IgD-negative memory B cell (primary cell): Measurements from ENCODE around the gene SLC22A4. TPM values are rescaled to one million over a fixed set of nuclear protein-coding genes. Genes with fewer than 3 reads are reported as not detected.

ENCODE experiments used
- H3K27ac Mint-ChIP-seq, 3 donors: one replicate each; pipeline ENCODE4 v1.8.0; 2020 to 2022; ENCODE audit warnings: mild to moderate bottlenecking in 3 of 3, mixed read lengths in 3 of 3, moderate library complexity in 1 of 3
- H3K27me3 Mint-ChIP-seq: one replicate; pipeline ENCODE4 v1.8.0; 2021; ENCODE audit warnings: mixed read lengths
- H3K36me3 Mint-ChIP-seq: one replicate; pipeline ENCODE4 v1.8.0; 2020; ENCODE audit warnings: mild to moderate bottlenecking, mixed read lengths
- H3K4me1 Mint-ChIP-seq, 3 donors: one replicate each; pipeline ENCODE4 v1.8.0; 2020 to 2022; ENCODE audit warnings: mixed read lengths in 3 of 3, mild to moderate bottlenecking in 1 of 3
- H3K4me3 Mint-ChIP-seq, 4 donors: one replicate each; pipeline ENCODE4 v1.8.0; 2020 to 2022; ENCODE audit warnings: mild to moderate bottlenecking in 4 of 4, mixed read lengths in 4 of 4, moderate library complexity in 3 of 4
- H3K9me3 Mint-ChIP-seq, 3 donors: one replicate each; pipeline ENCODE4 v1.8.0; 2020 to 2021; ENCODE audit warnings: mixed read lengths in 3 of 3, mild to moderate bottlenecking in 1 of 3
- polyA plus RNA-seq: library from polyadenylated mRNA; unstranded; fragments of 300-500 nt; fragmentation: Illumina TruSeq; gene quantifications from one replicate; pipeline ENCODE4 v1.2.3, GENCODE V29; 2021

Gene SLC22A4
- polyA plus RNA-seq, 1 donor from 2014 or later, result not detected

GRCh38 chr5:132315529-132316067, 21.4 kb downstream of the SLC22A4 start:
- H3K27ac Mint-ChIP-seq, result no peak overlapping the region
- peaks cover 3% of the 10 kb centered on the region for H3K36me3 Mint-ChIP-seq
- H3K27me3 Mint-ChIP-seq, result no peaks in the 10 kb centered on the region
- H3K4me3 Mint-ChIP-seq, result no peak overlapping the region
- no peaks in the 10 kb centered on the region for H3K9me3 Mint-ChIP-seq
- H3K4me1 Mint-ChIP-seq, result peaks cover 0 to 2% (median 0%) of the 10 kb centered on the region in 3 donors

- Mint-ChIP-seq H3K27me3 (no peaks in the 10 kb centered on the region), H3K9me3 (no peaks in the 10 kb centered on the region), H3K27ac (no peak overlapping the region), H3K4me3 (no peak overlapping the region), H3K36me3 (peaks cover 1% of the 10 kb centered on the region), H3K4me1 (peaks cover 0 to 2% (median 0%) of the 10 kb centered on the region in 3 donors)
Measured at GRCh38 chr5:132319975-132320374, 25.8 kb downstream of the SLC22A4 start.

- Mint-ChIP-seq H3K9me3 (no peaks in the 10 kb centered on the region), H3K27me3 (no peaks in the 10 kb centered on the region), H3K4me1 (no peaks in the 10 kb centered on the region), H3K36me3 (peaks cover 3% of the 10 kb centered on the region), H3K27ac (peak overlapping the region in 1 of 3 donors; percentile 28), H3K4me3 (no peak overlapping the region)
Measured at GRCh38 chr5:132321109-132321721, 27.0 kb downstream of the SLC22A4 start.

DNA sequence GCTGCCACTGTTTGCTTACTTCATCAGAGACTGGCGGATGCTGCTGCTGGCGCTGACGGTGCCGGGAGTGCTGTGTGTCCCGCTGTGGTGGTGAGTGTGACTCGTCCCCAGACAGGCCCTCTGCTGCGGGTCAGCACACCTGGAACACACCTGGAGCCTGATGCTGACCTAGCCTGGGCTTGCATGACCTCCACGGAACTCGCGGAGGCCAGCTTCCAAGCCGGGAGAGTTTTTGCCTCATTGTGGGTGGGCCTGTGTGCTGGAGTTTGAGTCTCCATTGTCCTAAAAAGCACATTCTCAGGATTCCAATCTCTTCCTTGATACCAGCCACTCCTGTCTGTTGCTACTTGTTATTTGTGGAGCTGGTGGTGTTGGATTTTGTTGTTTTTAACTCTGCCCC, 28.1 kb downstream of the SLC22A4 start:
- Mint-ChIP-seq H3K27me3 (no peaks in the 10 kb centered on the region), H3K36me3 (peaks cover 3% of the 10 kb centered on the region), H3K4me1 (no peaks in the 10 kb centered on the region), H3K9me3 (no peaks in the 10 kb centered on the region), H3K27ac (no peak overlapping the region), H3K4me3 (no peak overlapping the region)

- no peaks in the 10 kb centered on the region for H3K4me1 Mint-ChIP-seq
- peaks cover 7% of the 10 kb centered on the region for H3K36me3 Mint-ChIP-seq
- no peaks in the 10 kb centered on the region for H3K9me3 Mint-ChIP-seq
- H3K4me3 Mint-ChIP-seq, result no peak overlapping the region
- H3K27ac Mint-ChIP-seq, result no peak overlapping the region
- H3K27me3 Mint-ChIP-seq, result no peaks in the 10 kb centered on the region
Measured at GRCh38 chr5:132323202-132323601, 29.0 kb downstream of the SLC22A4 start.

GRCh38 chr5:132325691-132326090, 31.5 kb downstream of the SLC22A4 start:
- no peak overlapping the region for H3K4me3 Mint-ChIP-seq
- no peaks in the 10 kb centered on the region for H3K4me1 Mint-ChIP-seq
- no peaks in the 10 kb centered on the region for H3K9me3 Mint-ChIP-seq
- H3K36me3 Mint-ChIP-seq, result peaks cover 7% of the 10 kb centered on the region
- no peaks in the 10 kb centered on the region for H3K27me3 Mint-ChIP-seq
- H3K27ac Mint-ChIP-seq, result no peak overlapping the region

DNA sequence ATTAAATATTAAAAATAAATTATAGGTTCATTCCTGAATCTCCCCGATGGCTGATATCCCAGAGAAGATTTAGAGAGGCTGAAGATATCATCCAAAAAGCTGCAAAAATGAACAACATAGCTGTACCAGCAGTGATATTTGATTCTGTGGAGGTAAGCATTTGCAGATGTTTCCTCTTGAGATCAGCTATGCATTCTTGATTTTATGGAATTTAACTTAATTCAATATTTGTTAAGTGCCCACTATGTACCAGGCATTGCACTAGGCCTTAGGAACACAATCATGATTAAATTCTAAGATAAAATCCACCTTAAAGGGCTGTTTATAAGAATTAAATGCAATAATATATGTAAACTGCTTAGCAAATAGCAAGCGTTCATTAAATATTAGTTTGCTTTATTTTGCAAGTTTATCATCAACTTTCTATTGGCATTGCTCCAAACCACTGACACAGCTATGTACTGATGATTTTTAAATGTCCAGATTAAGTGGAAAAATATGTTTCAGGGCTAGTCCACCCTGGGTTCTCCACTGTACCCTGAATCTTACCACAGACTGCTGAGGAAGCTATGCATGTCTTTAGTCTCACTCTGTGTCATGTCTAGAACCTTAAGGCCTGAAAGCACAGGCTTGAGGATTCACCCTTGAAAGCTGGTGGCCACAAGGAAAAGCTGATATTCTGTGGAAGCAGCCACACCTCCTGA, 33.2 kb downstream of the SLC22A4 start:
- Mint-ChIP-seq H3K36me3 (peaks cover 14% of the 10 kb centered on the region), H3K4me3 (no peak overlapping the region), H3K9me3 (no peaks in the 10 kb centered on the region), H3K27ac (peak overlapping the region in 1 of 3 donors; percentile 62), H3K27me3 (no peaks in the 10 kb centered on the region), H3K4me1 (no peaks in the 10 kb centered on the region)

DNA sequence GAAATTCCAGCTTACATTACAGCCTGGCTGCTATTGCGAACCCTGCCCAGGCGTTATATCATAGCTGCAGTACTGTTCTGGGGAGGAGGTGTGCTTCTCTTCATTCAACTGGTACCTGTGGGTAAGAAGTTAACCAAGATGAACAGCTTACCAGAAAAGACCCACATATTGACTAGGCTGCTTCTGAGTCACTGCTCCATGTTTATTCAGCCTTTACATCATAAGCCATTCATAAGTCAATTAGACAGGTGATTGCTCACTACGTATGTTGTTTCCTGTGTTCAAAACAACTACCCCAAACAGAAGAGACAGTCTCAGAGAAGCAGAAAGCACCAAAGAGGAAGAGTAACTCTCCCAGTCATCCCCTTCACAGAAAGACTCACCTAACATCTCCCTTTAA, 40.6 kb downstream of the SLC22A4 start:
- Mint-ChIP-seq H3K4me1 (peaks cover 6% of the 10 kb centered on the region in 3 donors), H3K36me3 (peaks cover 13% of the 10 kb centered on the region), H3K27ac (peak overlapping the region; percentile 10 to 82 (median 21)), H3K4me3 (no peak overlapping the region), H3K27me3 (no peaks in the 10 kb centered on the region), H3K9me3 (no peaks in the 10 kb centered on the region)

DNA sequence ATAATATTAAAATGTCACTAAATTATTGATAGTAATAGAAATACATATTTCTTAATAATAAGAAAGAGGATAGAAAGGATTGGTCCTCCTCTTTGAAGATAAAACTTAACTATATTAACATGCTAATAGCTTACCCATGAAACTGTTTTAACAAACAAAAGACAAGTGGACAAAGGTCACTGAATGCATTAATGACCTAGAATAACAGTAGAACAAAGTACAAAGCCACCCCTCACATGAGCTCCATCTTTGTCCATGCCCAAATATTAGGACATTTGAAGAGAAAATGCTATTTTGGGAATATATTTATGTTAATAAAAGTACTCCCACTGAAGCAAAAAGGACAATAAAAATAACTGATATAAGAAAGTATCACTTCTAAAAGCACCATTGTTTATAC, 41.2 kb downstream of the SLC22A4 start:
- Mint-ChIP-seq H3K9me3 (no peaks in the 10 kb centered on the region), H3K36me3 (peaks cover 15% of the 10 kb centered on the region), H3K4me3 (no peak overlapping the region), H3K4me1 (peaks cover 6 to 8% (median 6%) of the 10 kb centered on the region in 3 donors), H3K27ac (peak overlapping the region in 1 of 3 donors; percentile 95), H3K27me3 (no peaks in the 10 kb centered on the region)

- H3K36me3 Mint-ChIP-seq, result peaks cover 6% of the 10 kb centered on the region
- no peak overlapping the region for H3K27ac Mint-ChIP-seq
- peaks cover 6 to 8% (median 7%) of the 10 kb centered on the region in 3 donors for H3K4me1 Mint-ChIP-seq
- no peaks in the 10 kb centered on the region for H3K27me3 Mint-ChIP-seq
- H3K9me3 Mint-ChIP-seq, result no peaks in the 10 kb centered on the region
- no peak overlapping the region for H3K4me3 Mint-ChIP-seq
Measured at GRCh38 chr5:132339502-132339901, 45.3 kb downstream of the SLC22A4 start.

- H3K4me1 Mint-ChIP-seq, result peaks cover 0 to 2% (median 2%) of the 10 kb centered on the region in 3 donors
- no peak overlapping the region for H3K27ac Mint-ChIP-seq
- H3K4me3 Mint-ChIP-seq, result no peak overlapping the region
- H3K9me3 Mint-ChIP-seq, result no peaks in the 10 kb centered on the region
- H3K36me3 Mint-ChIP-seq, result peaks cover 7% of the 10 kb centered on the region
- H3K27me3 Mint-ChIP-seq, result no peaks in the 10 kb centered on the region
Measured at GRCh38 chr5:132342291-132343180, 48.3 kb downstream of the SLC22A4 start.

DNA sequence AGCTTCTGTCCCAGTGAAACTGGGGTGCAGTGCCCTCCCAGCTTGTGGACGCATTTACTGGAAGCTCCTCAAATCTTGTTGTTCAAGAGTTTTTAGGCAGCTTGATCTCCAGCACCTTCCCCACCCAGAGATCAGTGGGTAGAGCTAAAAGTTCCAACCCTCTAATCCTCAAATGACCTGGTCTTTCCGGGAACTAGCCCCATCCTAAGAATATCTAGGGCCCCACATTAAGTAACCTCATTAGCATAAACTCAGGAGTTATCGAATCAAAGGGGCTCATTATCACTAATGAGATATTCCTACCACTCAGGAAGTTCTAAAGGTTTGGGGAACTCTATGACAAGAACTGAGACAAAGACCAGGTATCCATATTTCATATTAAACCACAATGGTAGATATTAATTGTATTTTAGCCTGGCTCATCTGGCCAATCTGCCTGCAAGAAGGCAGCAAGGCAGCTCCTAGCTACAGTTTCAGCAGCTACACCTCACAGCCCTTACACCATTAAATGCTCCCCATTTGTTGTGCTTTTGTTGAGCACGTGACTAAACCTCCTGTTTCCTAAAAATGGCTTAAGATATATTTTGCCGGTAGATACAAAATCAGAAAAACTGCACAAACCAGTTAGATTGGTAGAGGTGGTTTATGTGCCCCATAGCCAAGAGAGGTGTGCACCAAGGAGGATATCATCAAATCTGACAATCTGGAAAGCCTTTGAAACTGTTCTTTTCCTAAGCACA, 50.8 kb downstream of the SLC22A4 start:
- H3K9me3 Mint-ChIP-seq, result no peaks in the 10 kb centered on the region
- peaks cover 10% of the 10 kb centered on the region for H3K36me3 Mint-ChIP-seq
- H3K4me3 Mint-ChIP-seq, result no peak overlapping the region
- H3K4me1 Mint-ChIP-seq, result peaks cover 0 to 2% (median 2%) of the 10 kb centered on the region in 3 donors
- no peak overlapping the region for H3K27ac Mint-ChIP-seq
- no peaks in the 10 kb centered on the region for H3K27me3 Mint-ChIP-seq

GRCh38 chr5:132353486-132353995, 59.3 kb downstream of the SLC22A4 start:
- no peaks in the 10 kb centered on the region for H3K9me3 Mint-ChIP-seq
- peaks cover 8 to 9% (median 9%) of the 10 kb centered on the region in 3 donors for H3K4me1 Mint-ChIP-seq
- H3K36me3 Mint-ChIP-seq, result peaks cover 10% of the 10 kb centered on the region
- no peaks in the 10 kb centered on the region for H3K27me3 Mint-ChIP-seq
- no peak overlapping the region for H3K27ac Mint-ChIP-seq
- H3K4me3 Mint-ChIP-seq, result no peak overlapping the region

- H3K4me3 Mint-ChIP-seq, result no peak overlapping the region
- peaks cover 10% of the 10 kb centered on the region for H3K36me3 Mint-ChIP-seq
- H3K4me1 Mint-ChIP-seq, result peaks cover 8 to 9% (median 9%) of the 10 kb centered on the region in 3 donors
- H3K27ac Mint-ChIP-seq, result peak overlapping the region in 2 of 3 donors; percentile 17 to 62
- no peaks in the 10 kb centered on the region for H3K27me3 Mint-ChIP-seq
- no peaks in the 10 kb centered on the region for H3K9me3 Mint-ChIP-seq
Measured at GRCh38 chr5:132354381-132355139, 60.4 kb downstream of the SLC22A4 start.
